ENCODE data around the gene ATP4B.

Gene ATP4B

GRCh38 chr13:113652404-113653263 is 5.4 kb downstream of the ATP4B start:
- DNase-seq, result no peak
- TF ChIP-seq GATA1 (IDR thresholded peaks at IDR 0.05; ENCODE audit: low read depth, low read length), result no peak

- DNase-seq, result no peak
- no peak for TF ChIP-seq GATA1 (IDR thresholded peaks at IDR 0.05; ENCODE audit: low read depth, low read length)
- no peak for TF ChIP-seq POLR2A (IDR thresholded peaks at IDR 0.05; ENCODE audit: low read length)
Measured at GRCh38 chr13:113651511-113652403, 6.2 kb downstream of the ATP4B start.

- no peak for TF ChIP-seq GATA1 (IDR thresholded peaks at IDR 0.05; ENCODE audit: low read depth, low read length)
- TF ChIP-seq POLR2A (IDR thresholded peaks at IDR 0.05; ENCODE audit: low read length), result no peak
- no peak for DNase-seq
Measured at GRCh38 chr13:113650731-113651148, 7.3 kb downstream of the ATP4B start.

- no peak for DNase-seq
- TF ChIP-seq POLR2A (IDR thresholded peaks at IDR 0.05; ENCODE audit: low read length) (no peak), GATA1 (IDR thresholded peaks at IDR 0.05; ENCODE audit: low read depth, low read length) (no peak)
Measured at GRCh38 chr13:113650275-113650674, 7.7 kb downstream of the ATP4B start.

GRCh38 chr13:113649212-113649611 is 8.8 kb downstream of the ATP4B start:
- no peak for DNase-seq
- TF ChIP-seq GATA1 (IDR thresholded peaks at IDR 0.05; ENCODE audit: low read depth, low read length) (no peak), POLR2A (IDR thresholded peaks at IDR 0.05; ENCODE audit: low read length) (no peak)

- no peak for DNase-seq
- no peak for TF ChIP-seq GATA1 (IDR thresholded peaks at IDR 0.05; ENCODE audit: low read depth, low read length)
- no peak for TF ChIP-seq POLR2A (IDR thresholded peaks at IDR 0.05; ENCODE audit: low read length)
Measured at GRCh38 chr13:113648216-113648610, 9.8 kb downstream of the ATP4B start.

GRCh38 chr13:113647351-113648215 is 10.4 kb downstream of the ATP4B start:
- no peak for DNase-seq
- no peak for TF ChIP-seq POLR2A (IDR thresholded peaks at IDR 0.05; ENCODE audit: low read length)
- TF ChIP-seq GATA1 (IDR thresholded peaks at IDR 0.05; ENCODE audit: low read depth, low read length), result no peak

- TF ChIP-seq POLR2A (IDR thresholded peaks at IDR 0.05; ENCODE audit: low read length) (no peak), GATA1 (IDR thresholded peaks at IDR 0.05; ENCODE audit: low read depth, low read length) (no peak)
- no peak for DNase-seq
Measured at GRCh38 chr13:113646921-113647340, 11.1 kb downstream of the ATP4B start.

GRCh38 chr13:113646376-113646775 is 11.6 kb downstream of the ATP4B start:
- no peak for TF ChIP-seq POLR2A (IDR thresholded peaks at IDR 0.05; ENCODE audit: low read length)
- TF ChIP-seq GATA1 (IDR thresholded peaks at IDR 0.05; ENCODE audit: low read depth, low read length), result no peak
- DNase-seq, result no peak

- TF ChIP-seq POLR2A (IDR thresholded peaks at IDR 0.05; ENCODE audit: low read length) (no peak), GATA1 (IDR thresholded peaks at IDR 0.05; ENCODE audit: low read depth, low read length) (no peak)
- no peak for DNase-seq
Measured at GRCh38 chr13:113645329-113645728, 12.7 kb downstream of the ATP4B start.

- TF ChIP-seq GATA1 (IDR thresholded peaks at IDR 0.05; ENCODE audit: low read depth, low read length) (no peak), POLR2A (IDR thresholded peaks at IDR 0.05; ENCODE audit: low read length) (no peak)
- DNase-seq, result no peak
Measured at GRCh38 chr13:113644800-113645199, 13.2 kb downstream of the ATP4B start.

- TF ChIP-seq GATA1 (IDR thresholded peaks at IDR 0.05; ENCODE audit: low read depth, low read length), result no peak
- no peak for TF ChIP-seq POLR2A (IDR thresholded peaks at IDR 0.05; ENCODE audit: low read length)
- DNase-seq, result no peak
Measured at GRCh38 chr13:113643593-113643992, 14.4 kb downstream of the ATP4B start.

- no peak for DNase-seq
- TF ChIP-seq POLR2A (IDR thresholded peaks at IDR 0.05; ENCODE audit: low read length) (no peak), GATA1 (IDR thresholded peaks at IDR 0.05; ENCODE audit: low read depth, low read length) (no peak)
Measured at GRCh38 chr13:113642563-113642962, 15.4 kb downstream of the ATP4B start.
